Nucleus accumbens (tissue), 56 donors: ENCODE measurements around the gene VAMP2.
A peak's percentile ranks its signal among the peaks of the same experiment; 100 is the strongest.

Experiments
- DNase-seq, 56 donors: peaks; one replicate each; lab custom pipeline; 2025; lab: John Stamatoyannopoulos, UW

Gene VAMP2

DNA sequence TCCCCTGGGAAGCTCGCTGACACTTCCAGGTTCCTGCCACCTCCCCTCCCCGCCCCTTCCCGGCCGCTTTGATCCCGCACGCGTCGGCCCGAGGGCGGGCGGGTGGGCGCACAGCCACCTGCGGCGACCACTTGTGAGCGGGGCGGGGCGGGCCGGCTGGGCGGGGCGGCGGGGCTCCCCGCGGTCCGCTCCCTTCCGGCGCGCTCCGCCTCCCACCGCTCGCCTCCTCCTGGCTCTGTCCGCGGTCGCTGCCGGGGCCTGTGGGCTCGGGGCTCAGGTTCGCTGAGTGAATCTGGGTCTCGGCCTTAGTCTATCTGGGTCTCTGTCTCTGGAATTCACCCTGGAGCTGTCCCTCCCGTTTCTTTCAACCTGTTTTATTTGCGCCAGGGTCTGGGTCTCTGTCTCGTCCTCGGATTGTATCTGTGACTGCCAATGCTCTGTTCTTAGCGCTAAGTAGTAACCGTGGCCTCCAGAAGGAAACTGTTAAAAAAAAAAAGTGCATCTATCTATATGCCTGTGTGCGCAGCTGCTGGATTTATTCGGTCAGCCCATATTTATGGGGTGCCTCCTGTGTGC, 36.2 kb downstream of the VAMP2 start:
- DNase-seq, result peak in 14 of 56 donors; percentile 13 to 60 (median 46)

- peak in 3 of 56 donors; percentile 13 to 46 (median 40) for DNase-seq
Measured at GRCh38 chr17:8125947-8126490, 36.7 kb downstream of the VAMP2 start.

DNA sequence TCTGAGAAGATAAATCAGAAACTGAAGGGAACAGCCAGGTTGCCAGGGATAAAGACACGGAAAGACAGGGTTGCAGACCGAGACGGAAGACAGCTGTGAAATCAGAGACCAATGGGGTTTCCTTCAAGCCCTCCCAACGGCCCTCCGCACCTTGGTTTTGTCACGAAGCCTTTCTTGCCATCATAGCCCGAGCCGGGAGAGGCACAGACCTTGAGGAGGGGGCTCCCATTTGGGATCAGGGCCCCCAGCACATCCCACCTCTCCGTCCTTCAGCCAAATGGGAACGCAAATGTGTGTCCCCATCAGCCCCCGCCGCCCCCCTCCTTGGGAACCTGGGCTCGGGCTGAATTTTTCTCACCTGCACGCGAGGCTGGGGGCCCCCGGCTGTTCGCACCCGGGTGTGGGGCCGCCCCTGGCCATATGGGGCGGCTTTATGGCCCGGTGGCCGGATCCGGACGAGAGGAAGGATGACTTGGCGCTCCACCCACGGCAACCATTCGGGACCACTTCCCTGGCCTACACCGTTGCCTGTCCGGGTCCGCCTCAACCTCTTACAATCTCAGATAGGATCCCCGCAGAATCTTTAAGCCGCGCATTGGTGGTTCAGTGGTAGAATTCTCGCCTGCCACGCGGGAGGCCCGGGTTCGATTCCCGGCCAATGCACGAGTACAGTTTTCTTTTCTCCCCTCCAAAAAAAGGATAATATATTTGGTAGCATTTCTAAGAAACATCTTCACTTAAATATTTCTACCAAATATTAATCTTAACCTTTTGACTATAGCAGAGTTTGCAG, 37.4 kb downstream of the VAMP2 start:
- peak in 53 of 56 donors; percentile 22 to 93 (median 73) for DNase-seq

DNA sequence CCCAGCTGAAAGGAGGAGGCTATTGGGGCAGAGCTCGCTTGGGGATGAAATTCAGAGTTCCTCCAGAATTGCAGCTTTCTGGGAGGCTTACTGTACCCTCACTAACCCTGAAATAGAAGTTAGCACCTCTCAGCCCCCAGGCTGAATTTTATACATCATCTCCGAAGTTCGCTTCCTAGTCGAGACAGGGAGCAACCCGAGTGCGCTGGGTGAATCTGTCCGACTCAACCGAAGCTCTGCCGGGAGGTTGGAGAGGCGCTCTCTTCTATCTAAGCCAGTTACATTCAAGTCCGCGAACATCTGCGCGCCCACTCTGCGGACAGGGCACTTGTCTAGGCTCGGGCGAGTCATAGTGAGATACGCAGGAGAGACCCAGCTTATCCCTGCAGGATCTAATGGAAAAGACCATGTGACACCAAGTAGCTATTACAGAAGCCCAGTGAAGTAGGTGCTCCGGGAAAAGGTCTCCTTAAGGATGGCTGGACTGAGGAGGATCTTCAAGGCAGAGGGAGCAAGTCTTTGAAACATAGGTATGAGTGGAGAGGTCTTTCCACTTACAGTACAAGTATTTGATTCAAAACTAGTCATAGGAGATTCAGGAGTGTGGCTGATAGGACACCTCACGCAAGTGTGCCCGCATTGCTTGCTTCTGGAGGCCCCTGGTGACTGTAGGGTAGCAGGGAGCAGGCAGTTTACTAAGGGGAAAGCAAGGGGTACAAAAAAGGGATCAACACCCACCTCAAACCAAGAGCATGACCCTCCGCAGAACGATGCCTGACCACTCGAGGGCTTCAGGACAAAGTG, 38.2 kb downstream of the VAMP2 start:
- peak in 6 of 56 donors; percentile 13 to 47 (median 18) for DNase-seq

GRCh38 chr17:8123695-8124349, 38.9 kb downstream of the VAMP2 start, which contains the start of gene HES7:
HES7 (minus strand) TSS chr17:8124106; CDS start chr17:8124084, 22 bp downstream.
- DNase-seq, result no peak

GRCh38 chr17:8122924-8123694, 39.6 kb downstream of the VAMP2 start:
- no peak for DNase-seq

- DNase-seq, result peak in 1 of 56 donors; percentile 26
Measured at GRCh38 chr17:8122422-8122923, 40.3 kb downstream of the VAMP2 start.

- peak in 49 of 56 donors; percentile 19 to 82 (median 53) for DNase-seq
Measured at GRCh38 chr17:8121681-8122421, 40.9 kb downstream of the VAMP2 start.

GRCh38 chr17:8121407-8121680, 41.4 kb downstream of the VAMP2 start:
- DNase-seq, result no peak

DNA sequence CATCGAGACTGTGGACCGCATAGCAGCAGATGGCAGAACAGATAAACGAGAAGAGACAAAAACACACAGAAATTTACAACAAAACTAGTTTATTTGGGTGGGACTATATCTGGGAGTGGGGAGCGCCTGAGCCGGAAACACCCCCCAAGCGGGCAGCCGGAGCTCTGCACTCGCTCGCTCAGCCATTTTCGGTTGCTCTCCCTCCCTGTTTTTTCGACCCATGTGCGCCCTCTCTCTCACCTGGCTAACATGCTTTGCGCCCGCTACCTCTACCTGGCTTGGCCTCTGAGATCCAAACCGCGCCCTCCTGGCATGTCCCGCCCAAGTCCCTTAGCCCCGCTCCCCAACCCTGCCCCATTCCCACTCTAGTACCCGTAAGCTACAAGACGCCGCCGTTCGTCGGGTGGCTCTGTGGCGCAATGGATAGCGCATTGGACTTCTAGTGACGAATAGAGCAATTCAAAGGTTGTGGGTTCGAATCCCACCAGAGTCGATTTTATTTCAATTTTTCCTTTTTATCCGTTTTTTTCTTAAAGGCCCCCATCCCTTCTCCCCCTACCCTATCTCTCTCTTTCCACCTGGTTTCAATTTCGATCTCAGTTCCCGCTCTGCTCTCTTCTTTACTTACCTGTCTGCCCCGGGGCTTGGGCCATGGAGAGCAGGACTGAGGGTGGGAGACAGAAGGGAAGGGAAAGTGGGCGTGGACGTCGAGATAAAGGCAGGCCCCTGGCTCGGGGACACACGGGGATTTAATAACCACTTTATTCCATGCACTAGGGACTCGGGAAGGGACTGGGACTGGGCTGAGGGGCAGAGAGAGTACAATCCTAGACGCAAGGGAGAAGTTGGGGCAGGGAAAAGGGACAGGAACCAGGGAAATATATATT, 42.0 kb downstream of the VAMP2 start:
- peak in 42 of 56 donors; percentile 12 to 79 (median 52) for DNase-seq

DNA sequence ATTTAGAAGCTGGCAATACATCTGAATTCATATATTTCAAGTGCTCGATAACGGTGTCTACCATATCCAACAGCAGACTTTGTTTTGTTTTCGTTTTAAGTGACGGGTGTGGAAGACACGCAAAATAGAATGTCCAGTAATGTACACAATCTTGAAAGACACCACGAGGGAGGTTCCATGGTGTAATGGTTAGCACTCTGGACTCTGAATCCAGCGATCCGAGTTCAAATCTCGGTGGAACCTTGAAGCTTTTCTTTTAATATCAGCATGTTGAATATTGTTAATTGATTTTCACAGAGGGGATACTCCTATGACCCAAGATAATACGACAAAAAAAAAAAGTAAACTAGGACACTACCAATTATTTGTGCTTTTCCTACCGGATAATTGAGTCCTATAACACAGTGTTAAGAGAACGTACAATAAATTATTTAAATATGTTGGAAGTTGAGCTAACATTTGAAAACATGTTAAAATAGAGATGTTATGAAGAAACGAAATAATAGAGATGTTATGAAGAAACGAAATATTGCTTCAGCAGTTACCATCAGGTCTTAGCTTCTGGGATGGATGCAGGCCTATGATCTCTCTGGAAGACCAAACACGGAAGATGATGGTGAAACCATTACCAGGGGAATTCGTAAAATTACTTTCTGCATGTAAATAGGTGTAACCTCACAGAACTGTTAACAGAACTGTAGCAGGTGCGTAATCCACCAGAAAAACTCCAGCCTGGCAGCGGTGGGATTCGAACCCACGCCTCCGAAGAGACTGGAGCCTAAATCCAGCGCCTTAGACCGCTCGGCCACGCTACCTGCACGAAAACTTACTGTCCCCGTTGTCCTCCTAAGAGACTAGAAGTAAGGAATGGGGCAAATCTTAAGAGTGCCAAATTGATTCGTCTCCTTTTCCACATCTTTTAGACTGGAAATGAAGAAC, 42.9 kb downstream of the VAMP2 start:
- peak in 53 of 56 donors; percentile 23 to 92 (median 71) for DNase-seq

- DNase-seq, result peak; percentile 48 to 93 (median 81)
Measured at GRCh38 chr17:8118769-8119580, 43.8 kb downstream of the VAMP2 start.

GRCh38 chr17:8117980-8118768, 44.6 kb downstream of the VAMP2 start, which contains the start of gene ALOXE3:
ALOXE3 (minus strand) TSS chr17:8118514; CDS start chr17:8117990, 524 bp downstream.
- DNase-seq, result peak in 13 of 56 donors; percentile 21 to 79 (median 55)

GRCh38 chr17:8117367-8117979, 45.3 kb downstream of the VAMP2 start:
- no peak for DNase-seq
